GM21526 (cell line): Measurements from ENCODE around the gene HMCN2.

Experiments used
- ATAC-seq: cut with Tn5 transposase; IDR thresholded peaks from one replicate; pipeline ENCODE4 v1.9.1; 2021; ENCODE audit warnings: moderate library complexity; ENCODE audit not compliant: unreplicated experiment, low FRiP score

The HMCN2 gene

GRCh38 chr9:130402645-130403440, 137.3 kb downstream of the HMCN2 start:
- ATAC-seq: no peak

GRCh38 chr9:130405657-130406257, 140.2 kb downstream of the HMCN2 start:
- no peak for ATAC-seq

DNA sequence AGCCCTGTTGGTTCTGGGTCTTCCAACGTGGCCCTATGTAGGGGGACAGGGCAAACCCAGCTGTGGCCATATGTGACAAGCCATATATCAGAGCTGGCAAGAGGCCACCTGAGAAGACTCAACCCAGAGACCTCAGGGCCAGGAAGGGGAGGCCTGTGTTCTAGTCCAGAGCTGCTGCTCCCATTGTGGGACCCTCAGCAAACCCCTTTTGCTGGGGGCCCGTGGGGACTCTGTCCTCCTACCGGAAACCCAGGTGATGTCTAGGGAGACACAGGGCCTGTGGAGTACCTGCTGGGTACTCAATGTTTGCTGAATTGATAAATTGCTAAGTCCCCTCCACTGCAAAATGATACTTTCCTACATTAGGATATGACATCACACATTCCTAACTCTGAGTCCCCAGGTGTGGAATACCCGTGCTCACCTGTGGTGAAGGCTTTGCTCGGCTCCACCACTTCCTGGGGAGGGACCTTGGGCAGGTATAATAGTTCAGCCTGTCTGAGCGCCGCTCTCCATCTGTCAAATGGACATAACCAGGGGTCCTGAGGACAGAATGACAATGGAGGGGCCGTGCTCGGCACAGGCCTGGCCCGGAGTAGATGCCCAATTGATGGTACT, 140.8 kb downstream of the HMCN2 start:
- no peak for ATAC-seq

DNA sequence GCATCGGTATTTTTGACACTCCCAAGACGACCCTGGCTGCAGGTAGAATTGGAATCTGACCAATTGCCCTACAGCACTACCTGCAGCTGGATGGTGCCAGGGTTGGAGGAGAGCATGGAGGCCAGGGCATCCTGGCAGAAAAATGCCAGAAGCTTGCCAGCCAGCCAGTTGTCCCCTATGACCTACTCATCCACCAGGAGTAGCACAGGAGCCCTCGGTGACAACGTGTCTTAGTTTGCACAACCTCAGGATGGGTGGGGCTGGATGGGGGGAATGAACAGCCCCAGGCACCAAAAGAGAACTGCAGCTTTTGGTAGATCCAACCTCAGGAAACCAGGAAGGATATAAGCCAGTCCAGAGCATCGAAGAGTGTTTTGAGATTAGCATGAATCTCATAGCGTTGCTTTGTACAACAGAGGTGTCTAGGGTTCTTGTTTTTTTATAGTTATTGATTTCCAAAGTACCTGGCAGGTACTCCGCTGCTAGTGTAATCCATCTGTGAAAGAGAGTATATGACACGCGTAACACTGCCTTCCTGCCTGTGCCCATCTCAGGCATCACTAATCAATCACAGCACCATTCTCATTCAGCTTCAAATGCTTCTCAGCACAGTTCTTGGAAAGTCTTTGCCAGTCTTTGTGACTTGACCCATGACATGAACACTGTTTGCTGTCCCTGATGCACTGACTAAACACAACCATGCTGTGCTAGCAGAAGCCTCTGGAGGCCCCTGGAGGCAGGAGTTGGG, 142.5 kb downstream of the HMCN2 start:
- ATAC-seq: no peak

- no peak for ATAC-seq
Measured at GRCh38 chr9:130408669-130409068, 143.1 kb downstream of the HMCN2 start.

DNA sequence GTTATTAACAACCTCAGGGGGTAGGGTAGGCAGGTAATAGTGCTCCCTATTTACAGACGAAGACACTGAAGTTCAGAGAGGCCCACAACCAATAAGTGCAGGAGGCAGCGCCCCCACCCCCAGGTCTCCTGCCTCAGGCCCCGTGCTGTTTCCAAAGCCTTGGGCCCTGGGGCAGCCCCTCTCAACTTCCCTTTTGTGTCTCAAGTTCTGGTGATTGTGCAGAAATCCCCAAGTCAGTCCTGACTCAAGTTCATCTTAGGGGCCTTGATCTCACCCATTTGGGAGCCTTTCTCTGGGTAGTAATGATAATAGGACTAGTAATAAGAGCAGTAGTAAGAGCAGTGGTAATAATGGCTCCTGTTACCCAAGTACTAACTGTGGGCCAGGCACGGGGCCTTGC, 143.7 kb downstream of the HMCN2 start:
- ATAC-seq: no peak

GRCh38 chr9:130410443-130410842, 144.9 kb downstream of the HMCN2 start:
- no peak for ATAC-seq

DNA sequence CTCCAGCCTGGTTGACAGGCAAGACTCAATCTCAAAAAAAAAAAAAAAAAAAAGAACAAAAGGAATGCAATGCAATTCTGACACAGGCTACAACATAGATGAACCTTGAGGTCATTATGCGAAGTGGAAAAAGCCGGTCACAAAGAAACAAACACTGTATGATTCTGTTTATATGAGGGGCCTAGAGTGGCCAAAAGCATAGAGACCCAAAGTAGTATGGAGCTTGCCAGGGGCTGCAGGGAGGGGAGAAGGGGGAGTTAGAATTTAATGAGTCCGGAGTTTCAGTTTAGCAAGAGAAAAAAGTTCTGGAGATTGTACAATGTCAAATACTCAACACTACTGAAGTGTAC, 146.0 kb downstream of the HMCN2 start:
- no peak for ATAC-seq

DNA sequence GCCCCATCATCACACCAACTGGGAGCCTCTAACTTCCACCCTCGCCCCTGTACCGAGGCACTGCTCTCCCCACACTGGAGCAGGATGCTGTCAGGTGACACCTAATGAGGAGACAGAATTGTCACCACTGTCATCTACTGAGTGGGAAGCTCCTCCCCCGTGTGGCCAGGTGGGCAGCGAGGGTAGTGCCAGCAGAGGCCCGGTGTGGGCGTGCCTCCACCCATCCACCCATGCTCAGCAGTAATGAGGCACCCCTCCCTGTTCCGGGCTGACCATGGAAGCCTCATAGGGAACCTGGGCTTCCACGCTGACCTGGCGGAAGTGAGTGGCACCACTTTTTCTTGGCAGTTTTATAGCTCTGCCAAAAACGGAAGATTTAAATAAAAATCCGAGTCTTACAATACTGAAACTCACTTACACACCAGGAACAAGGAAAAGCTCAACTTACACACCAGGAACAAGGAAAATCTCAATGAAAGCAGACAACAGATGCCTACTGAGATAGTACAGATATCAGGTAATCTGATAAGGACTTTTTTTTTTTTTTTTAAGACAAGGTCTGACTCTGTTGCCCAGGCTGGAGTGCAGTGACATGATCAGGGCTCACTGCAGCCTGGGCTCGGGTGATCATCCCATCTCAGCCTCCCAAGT, 148.6 kb downstream of the HMCN2 start:
- no peak for ATAC-seq

DNA sequence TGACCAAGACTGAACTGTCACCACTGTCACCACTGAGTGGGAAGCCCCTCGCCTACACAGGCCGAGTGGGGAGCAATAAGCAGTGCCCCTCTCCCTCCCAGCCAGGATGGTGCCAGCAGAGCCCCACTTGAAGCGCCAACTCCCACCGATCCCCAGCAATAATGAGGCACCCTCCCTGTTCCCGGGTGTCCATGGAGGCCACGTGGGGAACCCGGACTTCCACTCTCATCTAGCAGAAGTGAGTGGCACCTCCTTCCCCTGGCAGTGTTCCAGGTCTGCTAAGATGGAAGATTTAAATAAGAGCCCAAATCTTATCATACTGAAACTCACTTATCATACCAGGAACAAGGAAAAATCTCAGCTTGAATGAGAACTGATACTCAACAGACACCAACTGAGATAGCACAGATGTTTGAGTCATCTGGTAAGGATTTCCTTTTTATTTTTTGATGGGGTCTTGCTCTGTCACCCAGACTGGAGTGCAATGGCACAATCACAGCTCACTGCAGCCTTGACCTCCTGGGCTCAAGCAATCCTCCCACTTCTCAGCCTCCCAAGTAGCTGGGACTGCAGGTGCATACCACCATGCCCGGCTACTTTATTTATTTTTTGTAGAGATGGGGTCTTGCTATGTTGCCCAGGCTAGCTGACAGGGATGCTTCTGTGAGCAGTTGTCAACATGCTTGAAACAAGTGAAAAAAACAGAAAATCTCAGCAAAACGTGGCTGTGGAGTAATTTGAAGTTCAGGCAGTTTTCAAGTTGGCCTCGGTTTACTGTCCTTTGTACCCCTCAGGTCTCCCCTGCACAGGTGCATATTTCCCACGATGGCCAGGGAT, 149.6 kb downstream of the HMCN2 start:
- ATAC-seq: no peak

DNA sequence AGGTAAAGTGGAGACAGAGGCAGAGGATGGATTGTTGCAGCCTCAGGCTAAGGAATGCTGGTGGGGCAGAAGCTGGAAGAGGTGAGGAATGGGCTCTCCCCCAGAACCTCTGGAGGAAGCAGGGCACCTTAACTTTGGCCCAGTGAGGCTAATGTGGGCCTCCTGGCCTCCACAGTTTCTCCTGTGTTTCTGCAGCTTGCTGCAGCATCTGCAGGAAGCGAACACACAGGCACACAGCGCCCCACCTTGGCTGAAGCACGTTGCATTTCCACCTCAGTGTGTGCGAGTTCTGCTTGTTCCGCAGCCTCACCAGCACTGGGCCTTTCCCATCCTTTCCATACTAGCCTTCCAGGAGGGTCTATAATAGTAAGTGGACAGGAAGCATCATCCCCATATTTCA, 152.0 kb downstream of the HMCN2 start:
- no peak for ATAC-seq

- no peak for ATAC-seq
Measured at GRCh38 chr9:130418776-130419175, 153.2 kb downstream of the HMCN2 start.

GRCh38 chr9:130419521-130420035, 154.0 kb downstream of the HMCN2 start:
- no peak for ATAC-seq

DNA sequence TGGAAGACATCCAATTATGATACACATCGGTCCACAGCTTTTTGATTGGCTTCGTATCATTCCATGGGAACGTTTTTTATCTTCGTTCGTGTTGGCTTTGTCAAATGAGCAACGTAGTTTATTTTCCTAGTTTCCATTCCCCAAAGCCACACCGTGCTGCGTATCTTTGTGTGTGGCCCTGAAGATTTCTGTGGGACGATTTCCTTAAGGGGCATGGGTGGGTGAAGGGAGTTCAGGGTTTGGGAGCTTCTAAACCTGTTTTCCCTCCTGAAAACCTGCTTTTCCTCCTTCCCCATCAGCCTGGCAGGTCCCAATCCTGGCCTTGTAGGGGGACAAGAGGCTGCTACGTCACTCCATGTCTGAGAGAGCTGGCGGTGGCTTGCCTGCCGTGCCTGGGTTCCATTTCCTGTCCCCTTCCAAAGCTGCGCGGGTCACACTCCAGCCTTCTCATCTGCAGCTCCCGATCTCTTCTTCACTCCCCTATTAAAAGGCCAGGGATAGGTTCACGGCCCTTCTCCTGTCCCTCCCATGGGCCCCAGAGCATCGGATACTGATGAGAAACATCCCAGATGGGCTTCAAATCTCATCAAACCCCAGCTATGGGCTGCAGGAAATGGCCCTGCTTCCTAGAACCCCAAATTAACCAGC, 155.7 kb downstream of the HMCN2 start:
- no peak for ATAC-seq

DNA sequence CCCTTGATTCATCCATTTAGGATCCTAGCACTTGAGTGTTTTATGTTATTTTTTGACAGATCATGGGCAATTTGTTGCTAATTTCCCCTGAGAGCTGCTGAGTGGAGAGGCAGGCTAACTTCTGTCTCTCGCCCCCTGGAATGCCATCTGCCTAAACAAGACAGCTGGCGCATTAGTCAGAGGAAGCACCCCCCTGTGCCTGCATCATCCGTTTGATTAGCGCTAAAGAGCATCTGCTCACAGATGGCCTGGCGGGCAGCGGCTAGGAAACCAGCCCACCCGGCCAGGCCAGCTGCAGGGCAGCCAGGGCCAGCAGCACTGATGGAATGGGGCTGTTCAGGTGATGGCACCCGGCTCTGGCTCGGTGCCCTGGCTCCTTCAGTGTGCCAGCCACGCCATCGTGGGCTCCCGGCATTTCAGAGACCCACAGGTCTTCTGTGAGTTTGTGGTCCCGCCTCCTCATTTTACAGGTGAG, 156.3 kb downstream of the HMCN2 start:
- ATAC-seq: no peak

- no peak for ATAC-seq
Measured at GRCh38 chr9:130422546-130422945, 157.0 kb downstream of the HMCN2 start.

DNA sequence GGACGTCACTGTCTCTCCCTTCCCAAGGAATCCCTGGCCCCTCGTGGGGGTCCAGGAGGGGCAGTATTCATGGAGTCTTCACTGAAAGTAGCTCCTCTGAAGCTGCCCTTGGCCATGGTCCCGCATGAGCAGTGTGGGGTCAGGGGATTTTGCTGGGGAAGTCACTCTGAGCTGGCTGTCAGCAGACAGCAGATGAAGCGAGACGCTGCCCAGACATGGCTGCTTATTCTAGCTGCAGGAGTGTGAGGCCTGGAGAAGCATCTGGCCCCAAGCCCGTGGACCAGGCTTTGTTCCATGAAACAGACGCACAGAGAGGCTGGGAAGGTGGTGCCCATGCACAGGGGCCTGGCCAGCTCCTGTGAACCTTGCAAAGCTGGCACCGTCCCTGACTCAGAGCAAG, 157.7 kb downstream of the HMCN2 start:
- no peak for ATAC-seq

DNA sequence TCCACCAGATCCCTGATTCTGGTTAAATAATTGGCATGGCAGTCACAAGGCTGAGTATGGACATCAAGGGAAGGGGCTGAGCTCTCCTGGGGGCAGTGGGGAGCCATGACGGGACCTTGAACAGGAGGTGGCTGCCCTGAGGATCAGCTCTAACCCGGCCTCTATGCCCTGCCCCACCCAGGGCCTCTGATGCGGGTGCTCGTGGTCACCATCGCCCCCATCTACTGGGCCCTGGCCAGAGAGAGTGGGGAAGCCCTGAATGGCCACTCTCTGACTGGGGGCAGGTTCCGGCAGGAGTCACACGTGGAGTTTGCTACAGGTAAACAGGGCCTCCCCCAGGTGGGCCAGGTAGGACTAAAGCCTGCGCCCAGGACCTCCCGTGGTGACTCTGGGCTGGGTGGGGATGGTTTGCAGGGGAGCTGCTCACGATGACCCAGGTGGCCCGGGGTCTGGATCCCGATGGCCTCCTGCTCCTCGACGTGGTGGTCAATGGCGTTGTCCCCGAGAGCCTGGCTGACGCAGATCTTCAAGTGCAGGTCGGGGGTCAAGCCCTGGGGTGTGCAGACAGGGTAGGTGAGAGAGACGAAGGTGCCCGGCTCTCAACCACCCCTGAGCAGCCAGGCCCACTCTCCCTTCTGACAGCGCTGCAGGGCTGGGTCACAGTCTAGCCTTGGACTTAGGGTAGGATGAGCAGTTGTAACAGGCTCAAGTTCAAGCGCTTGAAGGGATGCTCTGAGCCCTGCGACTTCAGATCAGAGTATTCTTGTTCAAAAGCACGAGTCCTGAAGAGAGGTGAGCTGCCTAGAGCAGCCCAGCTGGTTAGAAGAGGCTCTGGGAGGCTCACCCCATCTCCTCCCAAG, 159.3 kb downstream of the HMCN2 start:
- no peak for ATAC-seq
